ENCODE measurements around the gene ZDHHC14. TPM values are rescaled to one million over a fixed set of nuclear protein-coding genes. Genes with fewer than 3 reads are reported as not detected.

The ZDHHC14 gene
- total RNA-seq, 1 experiment from 2014 or later = 1.7 TPM

- no peak for DNase-seq
- Histone ChIP-seq H3K18ac (ENCODE audit: insufficient read length, low read depth, low read length) (no peak overlapping the region), H4K20me1 (ENCODE audit: control insufficient read depth, insufficient read depth, insufficient read length) (no peaks in the 10 kb centered on the region), H2BK120ac (ENCODE audit: low read depth, low read length, poor library complexity, severe bottlenecking) (no peak overlapping the region), H3K4me2 (ENCODE audit: insufficient read depth, insufficient read length, low read length) (no peak overlapping the region), H3K79me2 (ENCODE audit: insufficient read depth, low read length) (no peaks in the 10 kb centered on the region), H3K27ac (ENCODE audit: insufficient read length, low read depth, low read length) (no peak overlapping the region), H3K79me1 (ENCODE audit: insufficient read depth, low read depth, low read length, poor library complexity, severe bottlenecking) (no peaks in the 10 kb centered on the region), H4K8ac (replicated peaks; ENCODE audit: insufficient read length, low read depth, low read length) (no peak overlapping the region), H3K27me3 (ENCODE audit: insufficient read depth, low read length) (no peaks in the 10 kb centered on the region), H2AK5ac (ENCODE audit: insufficient read length, low read length) (no peak overlapping the region), H2BK12ac (ENCODE audit: insufficient read length, low read depth, low read length) (no peak overlapping the region), H3K14ac (ENCODE audit: insufficient read depth, low read length) (no peak overlapping the region), H3K23ac (ENCODE audit: insufficient read length, low read depth, low read length) (no peak overlapping the region), H2BK20ac (ENCODE audit: low read depth, low read length, poor library complexity, severe bottlenecking) (no peak overlapping the region), H3K4me1 (ENCODE audit: insufficient read depth, low read length) (no peaks in the 10 kb centered on the region), H4K5ac (ENCODE audit: insufficient read length, low read depth, low read length) (no peak overlapping the region), H3K9ac (ENCODE audit: extremely low read depth, insufficient read length, low read length) (no peak overlapping the region), H3K9me3 (ENCODE audit: control insufficient read depth, low read depth, low read length) (peaks cover 4% of the 10 kb centered on the region), H2AFZ (ENCODE audit: low read length) (no peak overlapping the region), H3K56ac (ENCODE audit: insufficient read length, low read depth, low read length) (no peak overlapping the region), H3K4ac (ENCODE audit: low read depth, low read length) (no peak overlapping the region), H4K91ac (ENCODE audit: insufficient read length, low read depth, low read length) (no peak overlapping the region), H2BK15ac (ENCODE audit: low read depth, low read length) (no peak overlapping the region), H3T11ph (ENCODE audit: low read length) (no peak overlapping the region), H2BK5ac (ENCODE audit: insufficient read length, low read length) (no peak overlapping the region), H3K23me2 (ENCODE audit: insufficient read length, low read depth, low read length, poor library complexity, severe bottlenecking) (no peaks in the 10 kb centered on the region)
- Mint-ChIP-seq H3K27ac (peak overlapping the region in 1 of 3 experiments; percentile 4; a peak in 2 of 7 replicates), H3K9me3 (peaks cover 29 to 36% of the 10 kb centered on the region in 2 experiments), H3K4me1 (peaks cover 2 to 4% of the 10 kb centered on the region in 2 experiments; a peak in 3 of 4 replicates), H3K4me3 (no peak overlapping the region), H3K36me3 (ENCODE audit: insufficient read depth in 1 of 3, low read depth in 3 of 3) (peaks cover 18 to 26% (median 19%) of the 10 kb centered on the region in 3 experiments), H3K27me3 (ENCODE audit: low read depth) (no peaks in the 10 kb centered on the region; the same call in 1 of the 2 replicates)
- TF ChIP-seq, protein P1, sequence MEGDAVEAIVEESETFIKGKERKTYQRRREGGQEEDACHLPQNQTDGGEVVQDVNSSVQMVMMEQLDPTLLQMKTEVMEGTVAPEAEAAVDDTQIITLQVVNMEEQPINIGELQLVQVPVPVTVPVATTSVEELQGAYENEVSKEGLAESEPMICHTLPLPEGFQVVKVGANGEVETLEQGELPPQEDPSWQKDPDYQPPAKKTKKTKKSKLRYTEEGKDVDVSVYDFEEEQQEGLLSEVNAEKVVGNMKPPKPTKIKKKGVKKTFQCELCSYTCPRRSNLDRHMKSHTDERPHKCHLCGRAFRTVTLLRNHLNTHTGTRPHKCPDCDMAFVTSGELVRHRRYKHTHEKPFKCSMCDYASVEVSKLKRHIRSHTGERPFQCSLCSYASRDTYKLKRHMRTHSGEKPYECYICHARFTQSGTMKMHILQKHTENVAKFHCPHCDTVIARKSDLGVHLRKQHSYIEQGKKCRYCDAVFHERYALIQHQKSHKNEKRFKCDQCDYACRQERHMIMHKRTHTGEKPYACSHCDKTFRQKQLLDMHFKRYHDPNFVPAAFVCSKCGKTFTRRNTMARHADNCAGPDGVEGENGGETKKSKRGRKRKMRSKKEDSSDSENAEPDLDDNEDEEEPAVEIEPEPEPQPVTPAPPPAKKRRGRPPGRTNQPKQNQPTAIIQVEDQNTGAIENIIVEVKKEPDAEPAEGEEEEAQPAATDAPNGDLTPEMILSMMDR (conservative IDR thresholded peaks at IDR 0.05) = no peak
- no CpG with 5 or more reads among the region's 14 CpGs for WGBS (ENCODE audit: extremely low coverage, insufficient read length, low lambda C conversion rate)
Observed at GRCh38 chr6:157392927-157393668, 12.1 kb downstream of the ZDHHC14 start.

All from H9 (cell line).